Muscle of leg (tissue), 11 donors: ENCODE measurements around the gene FAM241A. TPM values are rescaled to one million over a fixed set of nuclear protein-coding genes. Genes with fewer than 3 reads are reported as not detected.
A peak's percentile ranks its signal among the peaks of the same experiment; 100 is the strongest.
"Not testable (repeated sequence)": the region's sequence is repeated elsewhere in the genome, so short reads cannot be mapped to it uniquely, and the experiment has no call there.

ENCODE experiments used
- DNase-seq: peaks from one replicate; pipeline ENCODE4 v3.0.0; 2013
- H3K27ac ChIP-seq: one replicate; pipeline ENCODE4 v1.5.1; 2013; ENCODE audit warnings: mild to moderate bottlenecking, low read length, control low read depth
- H3K27me3 ChIP-seq: one replicate; pipeline ENCODE4 v1.6.1; 2013; ENCODE audit warnings: low read length; ENCODE audit not compliant: control insufficient read depth, insufficient read depth
- H3K36me3 ChIP-seq: one replicate; pipeline ENCODE4 v1.6.1; 2013; ENCODE audit warnings: low read length; ENCODE audit not compliant: control insufficient read depth, insufficient read depth
- H3K4me1 ChIP-seq: one replicate; pipeline ENCODE4 v1.6.1; 2013; ENCODE audit warnings: low read length; ENCODE audit not compliant: control insufficient read depth, insufficient read depth
- H3K4me3 ChIP-seq: one replicate; pipeline ENCODE4 v1.5.1; 2013; ENCODE audit warnings: low read length, control low read depth
- H3K9me3 ChIP-seq: replicated peaks from 2 replicates; pipeline ENCODE4 v1.6.1; 2013; ENCODE audit warnings: low read depth, low read length; ENCODE audit not compliant: control insufficient read depth
- WGBS: methylation state at CpG from one replicate; pipeline ENCODE4 v1.1.5; 2013; ENCODE audit warnings: missing lambda C conversion rate; ENCODE audit not compliant: insufficient coverage; 5-methylcytosine and 5-hydroxymethylcytosine counted together
- polyA plus RNA-seq, 8 donors: library from polyadenylated mRNA; unstranded; fragments of 120-200 nt; gene quantifications; one replicate each; pipeline versions ENCODE4 v1.2.1 to v1.2.3, GENCODE V29; 2013; ENCODE audit warnings: inconsistent platforms in 1 of 8, low replicate concordance in 1 of 8; ENCODE audit not compliant: insufficient read length in 8 of 8, insufficient read depth in 1 of 8
- total RNA-seq: library from RNA; stranded (reverse); fragments of 120-200 nt; gene quantifications from one replicate; pipeline ENCODE4 v1.2.4, GENCODE V29; 2013

Gene FAM241A
- total and polyA plus RNA-seq, 9 donors, result 1.9 to 5.3 (median 4.0) TPM

DNA sequence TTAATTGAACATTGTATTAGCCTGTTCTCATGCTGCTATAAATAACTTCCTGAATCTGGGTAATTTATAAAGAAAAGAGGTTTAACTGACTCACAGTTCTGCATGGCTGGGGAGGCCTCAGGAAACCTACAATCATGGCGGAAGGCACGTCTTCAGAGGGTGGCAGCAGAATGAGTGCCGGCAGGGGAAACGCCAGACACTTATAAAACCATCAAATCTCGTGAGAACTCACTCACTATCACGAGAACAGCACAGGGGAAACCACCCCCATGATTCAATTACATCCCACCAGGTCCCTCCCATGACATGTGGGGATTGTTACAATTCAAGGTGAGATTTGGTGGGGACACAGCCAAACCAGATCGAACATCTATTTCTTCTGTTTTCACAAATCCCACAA lies 33.2 kb upstream of the FAM241A start:
- H3K4me1 ChIP-seq, H3K9me3 ChIP-seq, H3K27me3 ChIP-seq, H3K36me3 ChIP-seq, DNase-seq, H3K27ac ChIP-seq, H3K4me3 ChIP-seq: not testable (repeated sequence)
- no CpG with 5 or more reads among the region's 7 CpGs for WGBS

DNA sequence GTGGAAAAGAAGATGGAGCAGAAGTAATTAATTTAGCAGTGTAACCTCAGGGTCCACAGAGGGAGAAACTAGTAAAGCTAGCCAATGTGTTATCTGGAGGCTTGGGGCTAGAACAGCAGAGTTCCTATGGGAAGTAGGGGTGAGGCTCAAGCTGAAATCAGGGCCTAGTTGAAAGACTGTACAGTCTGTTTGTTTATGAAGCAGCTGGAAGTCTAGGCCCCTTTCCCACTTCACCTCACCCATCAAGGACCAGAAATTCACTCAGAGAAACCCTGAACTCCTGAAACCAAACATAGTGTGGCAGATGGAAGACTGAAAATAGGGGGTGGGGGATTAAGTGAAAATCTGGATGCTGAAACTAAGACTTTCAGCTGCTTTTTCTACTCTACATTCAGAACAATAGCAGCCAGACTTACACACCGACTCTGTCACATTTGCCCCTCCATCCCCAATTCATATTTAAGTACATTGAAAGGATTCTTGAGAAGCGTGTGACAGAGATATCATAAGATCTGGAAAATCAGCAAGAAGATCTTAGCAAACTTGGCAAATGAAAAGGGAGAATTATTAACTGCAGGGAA lies 32.6 kb upstream of the FAM241A start:
- H3K27me3 ChIP-seq, result no peaks in the 10 kb centered on the region
- DNase-seq, result no peak
- no peaks in the 10 kb centered on the region for H3K4me1 ChIP-seq
- H3K4me3 ChIP-seq, result no peak overlapping the region
- no peaks in the 10 kb centered on the region for H3K9me3 ChIP-seq
- WGBS, result no CpG with 5 or more reads among the region's 2 CpGs
- no peaks in the 10 kb centered on the region for H3K36me3 ChIP-seq
- H3K27ac ChIP-seq, result no peak overlapping the region

DNA sequence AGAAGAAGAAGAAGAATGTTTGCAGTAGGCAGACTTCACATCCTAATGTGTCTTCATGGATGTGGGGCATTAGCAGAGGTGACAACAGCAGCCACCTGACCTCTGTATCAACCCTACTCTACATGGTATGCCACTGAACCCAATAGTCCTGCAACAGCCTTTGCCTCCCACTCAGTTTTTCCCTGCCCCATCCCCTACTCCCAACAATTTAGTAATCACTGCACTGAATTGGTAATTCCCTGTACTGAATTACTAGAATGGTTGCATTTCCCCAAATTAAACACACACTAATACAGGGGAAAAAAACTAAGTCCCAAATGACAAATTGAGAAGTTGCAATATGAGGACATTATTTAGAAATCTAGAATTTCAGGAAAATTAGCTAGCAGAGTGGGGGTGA lies 31.4 kb upstream of the FAM241A start:
- no peaks in the 10 kb centered on the region for H3K9me3 ChIP-seq
- no peaks in the 10 kb centered on the region for H3K36me3 ChIP-seq
- no peak overlapping the region for H3K27ac ChIP-seq
- no peaks in the 10 kb centered on the region for H3K27me3 ChIP-seq
- no peaks in the 10 kb centered on the region for H3K4me1 ChIP-seq
- H3K4me3 ChIP-seq, result no peak overlapping the region
- DNase-seq, result no peak

DNA sequence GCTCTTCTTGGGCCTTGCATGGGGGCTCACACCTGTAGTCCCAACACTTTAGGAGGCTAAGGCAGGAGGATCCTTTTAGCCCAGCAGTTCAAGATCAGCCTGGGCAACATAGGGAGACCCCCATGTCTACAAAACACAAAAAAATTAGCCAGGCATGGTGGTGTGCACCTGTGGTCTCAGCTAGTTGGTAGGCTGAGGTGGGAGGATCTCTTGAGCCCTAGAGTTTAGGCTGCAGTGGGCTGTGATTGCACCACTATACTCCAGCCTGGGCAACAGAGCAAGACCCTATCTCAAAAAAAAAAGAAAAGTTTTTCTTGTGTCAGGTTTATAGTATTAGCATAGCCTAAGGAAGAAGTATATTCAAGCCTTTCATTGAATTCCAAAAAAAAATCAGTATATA lies 30.8 kb upstream of the FAM241A start:
- no peak for DNase-seq
- Histone ChIP-seq H3K27me3 (no peaks in the 10 kb centered on the region), H3K4me3 (no peak overlapping the region), H3K9me3 (no peaks in the 10 kb centered on the region), H3K27ac (no peak overlapping the region), H3K36me3 (no peaks in the 10 kb centered on the region), H3K4me1 (no peaks in the 10 kb centered on the region)

DNA sequence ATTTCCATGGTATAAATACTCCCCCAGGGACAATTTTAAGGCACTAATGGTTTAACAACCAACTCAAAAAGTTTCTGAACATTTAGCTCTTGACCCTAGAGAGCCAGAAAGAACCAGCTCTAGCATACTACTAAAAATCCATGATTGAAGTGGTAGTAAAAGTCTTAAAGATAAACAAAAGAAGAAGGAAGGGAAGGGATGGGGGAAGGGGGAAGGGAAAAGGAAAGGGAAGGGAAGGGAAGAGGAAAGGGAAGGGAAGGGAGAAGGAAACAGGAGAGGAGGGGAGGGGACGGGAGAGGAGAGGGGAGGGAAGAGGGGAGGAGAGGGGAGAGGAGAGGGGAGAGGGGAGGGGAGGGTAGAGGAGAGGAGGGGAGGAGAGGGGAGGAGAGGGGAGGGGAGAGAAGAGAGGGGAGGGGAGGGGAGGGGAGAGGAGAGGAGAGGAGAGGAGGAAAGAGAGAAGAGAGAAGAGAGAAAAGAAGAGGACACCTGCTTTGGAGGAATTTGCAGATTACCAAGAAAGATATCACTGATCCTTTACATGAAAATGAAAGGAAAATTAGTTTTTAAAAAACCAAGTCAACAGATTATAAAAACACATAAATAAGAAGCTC lies 26.4 kb upstream of the FAM241A start:
- DNase-seq, result no peak
- Histone ChIP-seq H3K4me1 (no peaks in the 10 kb centered on the region), H3K9me3 (no peaks in the 10 kb centered on the region), H3K4me3 (no peak overlapping the region), H3K27me3 (no peaks in the 10 kb centered on the region), H3K36me3 (no peaks in the 10 kb centered on the region), H3K27ac (no peak overlapping the region)
- no CpG with 5 or more reads among the region's 1 CpG for WGBS

DNA sequence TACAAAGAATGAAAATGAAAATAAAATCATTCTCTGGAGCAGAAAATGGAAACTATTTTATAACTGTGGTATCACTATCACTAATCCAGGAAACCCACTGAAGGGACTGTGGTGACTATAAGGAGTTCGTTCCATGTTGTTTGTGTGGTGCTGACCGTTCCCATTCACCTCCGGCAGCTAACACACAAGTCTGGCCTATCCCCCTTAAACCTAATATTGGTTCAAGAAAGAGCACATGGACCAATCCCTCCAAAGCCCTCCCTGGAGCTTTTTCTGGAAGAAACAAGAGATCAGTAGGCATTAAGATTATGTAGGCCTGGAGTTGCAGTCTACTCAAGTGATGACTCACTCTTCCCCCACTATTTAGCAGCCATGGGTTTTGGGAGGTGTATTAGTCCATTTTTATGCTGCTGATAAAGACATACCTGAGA lies 25.9 kb upstream of the FAM241A start:
- Histone ChIP-seq H3K9me3 (no peaks in the 10 kb centered on the region), H3K27me3 (no peaks in the 10 kb centered on the region), H3K36me3 (no peaks in the 10 kb centered on the region), H3K27ac (no peak overlapping the region), H3K4me3 (no peak overlapping the region), H3K4me1 (no peaks in the 10 kb centered on the region)
- DNase-seq, result no peak
- WGBS, result no CpG with 5 or more reads among the region's 3 CpGs

DNA sequence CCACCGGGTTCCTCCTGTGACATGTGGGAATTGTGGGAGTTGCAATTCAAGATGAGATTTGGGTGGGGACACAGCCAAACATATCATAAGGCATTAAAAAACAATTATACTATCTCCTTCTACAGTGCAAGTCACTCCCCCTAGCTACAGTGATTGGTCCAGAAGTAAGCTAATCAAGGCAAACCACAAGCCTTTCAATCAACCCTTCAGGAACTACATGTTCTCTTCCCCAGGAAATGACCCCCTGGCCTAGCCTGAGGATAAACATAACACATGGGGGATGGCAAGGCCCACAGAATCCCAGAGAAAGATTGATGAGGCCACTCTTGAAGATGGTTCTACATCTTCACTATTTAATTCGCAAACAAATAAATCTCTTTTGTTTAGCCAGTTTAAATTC lies 25.2 kb upstream of the FAM241A start:
- no peaks in the 10 kb centered on the region for H3K36me3 ChIP-seq
- no peak overlapping the region for H3K27ac ChIP-seq
- DNase-seq, result no peak
- no CpG with 5 or more reads among the region's 2 CpGs for WGBS
- no peaks in the 10 kb centered on the region for H3K27me3 ChIP-seq
- H3K4me3 ChIP-seq, result no peak overlapping the region
- H3K4me1 ChIP-seq, result no peaks in the 10 kb centered on the region
- H3K9me3 ChIP-seq, result no peaks in the 10 kb centered on the region

DNA sequence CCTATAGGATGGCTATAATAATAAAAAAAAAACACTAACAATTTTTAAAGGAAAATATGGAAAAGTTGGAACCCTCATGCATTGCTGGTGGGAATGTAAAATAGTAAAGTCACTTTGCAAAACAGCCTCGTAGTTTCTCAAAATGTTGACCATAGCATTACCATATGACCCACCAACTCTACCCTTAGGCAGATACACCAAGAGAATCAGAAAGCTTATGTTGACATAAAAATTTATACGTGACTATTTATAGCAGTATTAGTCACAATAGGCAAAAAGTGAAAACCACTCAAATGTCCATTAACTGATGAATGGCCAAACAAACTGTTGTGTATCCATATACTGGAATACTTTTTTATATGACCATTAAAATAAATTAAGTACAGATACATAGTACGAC lies 19.8 kb upstream of the FAM241A start:
- WGBS, result no CpG with 5 or more reads among the region's 3 CpGs
- Histone ChIP-seq H3K4me1 (no peaks in the 10 kb centered on the region), H3K4me3 (no peak overlapping the region), H3K9me3 (no peaks in the 10 kb centered on the region), H3K36me3 (no peaks in the 10 kb centered on the region), H3K27ac (no peak overlapping the region), H3K27me3 (no peaks in the 10 kb centered on the region)
- DNase-seq, result no peak

DNA sequence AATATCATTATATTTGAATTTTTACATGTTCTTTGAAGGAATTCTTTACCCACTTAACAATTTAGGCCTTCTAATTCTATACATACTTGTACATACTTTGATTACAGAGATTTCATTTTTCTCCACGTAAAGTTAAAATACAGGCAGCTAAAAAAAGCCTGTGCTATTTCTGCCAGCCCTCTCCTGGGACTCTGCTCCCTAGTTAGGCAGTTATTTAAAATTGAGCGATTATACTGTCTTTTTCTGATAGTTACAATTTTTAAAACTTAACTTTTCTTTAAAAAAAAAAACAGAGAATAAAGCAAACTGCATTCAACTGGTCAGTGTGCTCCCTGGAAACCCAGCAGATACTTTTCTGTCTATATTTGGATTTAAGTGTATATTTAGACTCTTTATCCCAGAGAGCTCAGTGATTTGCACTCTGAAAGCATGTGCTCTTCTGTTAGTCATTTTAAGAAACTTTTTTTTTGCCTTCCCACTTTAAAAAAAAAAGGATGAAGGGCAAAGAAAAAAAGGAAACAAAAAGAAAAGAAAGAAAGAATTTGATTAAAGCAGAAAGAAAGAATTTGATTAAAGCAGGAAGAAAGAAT lies 18.1 kb upstream of the FAM241A start:
- peak; percentile 48 for DNase-seq
- WGBS, result no CpG with 5 or more reads among the region's 2 CpGs
- no peaks in the 10 kb centered on the region for H3K36me3 ChIP-seq
- no peaks in the 10 kb centered on the region for H3K27me3 ChIP-seq
- no peak overlapping the region for H3K4me3 ChIP-seq
- H3K27ac ChIP-seq, result peak overlapping the region; percentile 66
- H3K9me3 ChIP-seq, result no peaks in the 10 kb centered on the region
- H3K4me1 ChIP-seq, result no peaks in the 10 kb centered on the region

DNA sequence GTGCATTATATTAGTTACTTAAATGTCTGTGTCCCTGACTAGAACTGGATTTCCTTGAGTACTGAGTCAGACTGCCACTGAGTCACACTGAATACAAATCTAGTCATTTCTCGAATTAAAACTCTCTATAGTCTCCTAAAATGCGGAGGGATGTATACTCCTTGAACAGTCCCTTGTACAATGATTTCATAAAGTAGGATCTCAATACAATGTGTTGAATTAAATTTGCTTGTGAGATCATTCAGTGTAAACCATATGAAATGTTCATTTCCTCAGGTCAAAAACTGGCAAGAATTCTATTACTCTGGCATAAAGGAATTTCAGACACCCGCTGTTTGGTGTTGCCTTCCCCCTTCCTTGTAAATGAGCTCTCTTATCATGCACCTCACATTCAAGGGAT lies 17.5 kb upstream of the FAM241A start:
- Histone ChIP-seq H3K36me3 (no peaks in the 10 kb centered on the region), H3K27ac (peak overlapping the region; percentile 66)
- WGBS, result no CpG with 5 or more reads among the region's 3 CpGs

DNA sequence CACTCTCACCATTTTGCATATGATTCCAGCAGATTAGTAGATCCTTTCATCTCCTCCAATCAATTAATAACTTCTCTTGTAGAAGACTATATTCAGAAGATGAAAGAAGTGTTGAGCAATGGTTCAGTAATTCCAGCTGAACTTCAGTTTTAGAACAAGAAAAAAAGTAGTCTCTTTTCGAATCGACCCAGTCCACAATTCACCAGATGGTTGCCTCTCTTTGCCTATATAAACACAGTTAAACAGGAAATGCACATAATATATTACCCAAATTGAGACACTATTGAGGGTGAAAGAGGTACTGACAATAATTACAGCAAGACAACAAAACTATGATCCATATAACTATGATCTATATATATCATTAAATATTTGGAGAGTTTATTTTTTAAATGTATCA lies 16.8 kb upstream of the FAM241A start:
- no peaks in the 10 kb centered on the region for H3K36me3 ChIP-seq
- H3K9me3 ChIP-seq, result no peaks in the 10 kb centered on the region
- H3K4me3 ChIP-seq, result no peak overlapping the region
- no peaks in the 10 kb centered on the region for H3K27me3 ChIP-seq
- no peaks in the 10 kb centered on the region for H3K4me1 ChIP-seq
- WGBS, result no CpG with 5 or more reads among the region's 2 CpGs
- H3K27ac ChIP-seq, result no peak overlapping the region
- DNase-seq, result no peak

More for the DNA sequence above, 17.5 kb upstream of the FAM241A start:
- no peak for DNase-seq
- H3K27me3 ChIP-seq, result no peaks in the 10 kb centered on the region
- no peaks in the 10 kb centered on the region for H3K9me3 ChIP-seq
- no peaks in the 10 kb centered on the region for H3K4me1 ChIP-seq
- H3K4me3 ChIP-seq, result no peak overlapping the region
